HepG2 (cell line): ENCODE data around the gene C5AR1. TPM values are rescaled to one million over a fixed set of nuclear protein-coding genes. Genes with fewer than 3 reads are reported as not detected.
A peak's percentile ranks its signal among the peaks of the same experiment; 100 is the strongest.

Experiments
- ATAC-seq: fragments of 200-7000 bp; cut with Tn5 transposase; 3 replicates; pipeline ENCODE4 v1.9.1; 2020; ENCODE audit warnings: mild to moderate bottlenecking, moderate library complexity
- BruUV-seq: library from RNA; stranded (reverse); fragments of 400-500 nt; replicated peaks from 2 replicates; lab custom pipeline; 2021; lab: Mats Ljungman, UMichigan
- CTCF ChIA-PET: fragments of 300-600 bp; formaldehyde crosslinking; extraction: SDS; loops from one replicate; lab custom pipeline; 2021; ENCODE audit warnings: low total read pairs, inconsistent platforms, low intra/inter-chr PET ratio; lab: Yijun Ruan, JAX
- POLR2A ChIA-PET: fragments of 350-600 bp; sonication (Branson Sonifier 250); formaldehyde crosslinking; loops from one replicate; lab custom pipeline; 2020; ENCODE audit warnings: antibody characterized with exemption, inconsistent platforms; lab: Yijun Ruan, JAX
- DNase-seq: peaks from one replicate; pipeline ENCODE4 v3.0.0-alpha.2; 2015; ENCODE audit warnings: low spot score
- FAIRE-seq: peaks from 3 replicates; lab custom pipeline; 2011; peaks lifted over from hg19 to GRCh38; lab: Jason Lieb, UNC
- H2AFZ ChIP-seq: one replicate; pipeline ENCODE4 v1.6.1; 2011; ENCODE audit warnings: low read length, inconsistent platforms
- H3K27ac ChIP-seq: fragments of 300-600 bp; 3 replicates; pipeline ENCODE4 v1.8.0; 2011; ENCODE audit warnings: mixed run types, mild to moderate bottlenecking, mixed read lengths, low read length, inconsistent platforms; ENCODE audit not compliant: insufficient read depth; ENCODE audit errors: extremely low read length
- H3K27me3 ChIP-seq, 2 experiments: fragments of 200-600 bp in 1 of 2; 2 replicates in 1 of 2; 3 replicates in 1 of 2; pipeline versions ENCODE4 v1.6.0 to v1.8.0; 2011; ENCODE audit warnings: low read length in 2 of 2, mild to moderate bottlenecking in 2 of 2, moderate library complexity in 2 of 2, inconsistent platforms in 1 of 2; ENCODE audit not compliant: insufficient read depth in 2 of 2, control insufficient read depth in 1 of 2
- H3K36me3 ChIP-seq, 2 experiments: fragments of 200-600 bp in 1 of 2; replicated peaks in 1 of 2; 2 replicates in 1 of 2; 3 replicates in 1 of 2; pipeline versions ENCODE4 v1.5.1 to v1.8.0; 2011; ENCODE audit warnings: low read length in 2 of 2, inconsistent platforms in 1 of 2; ENCODE audit not compliant: insufficient read depth in 2 of 2, control insufficient read depth in 1 of 2
- H3K4me1 ChIP-seq: 2 replicates; pipeline ENCODE4 v1.5.1; 2012; ENCODE audit warnings: low read length, inconsistent platforms; ENCODE audit not compliant: insufficient read depth
- H3K4me2 ChIP-seq: 2 replicates; pipeline ENCODE4 v1.6.0; 2011; ENCODE audit warnings: low read depth, low read length, inconsistent platforms
- H3K4me3 ChIP-seq, 3 experiments: fragments of 200-600 bp in 1 of 3; sonication (generic), shearing (Covaris generic) in 1 of 3; replicated peaks in 1 of 3; 2 replicates each; pipeline ENCODE4 v1.5.1; 2011 to 2016; ENCODE audit warnings: low read length in 3 of 3, inconsistent platforms in 2 of 3, low read depth in 2 of 3, mild to moderate bottlenecking in 2 of 3, control low read depth in 1 of 3, mixed read lengths in 1 of 3; ENCODE audit not compliant: insufficient read depth in 1 of 3
- H3K79me2 ChIP-seq: one replicate; pipeline ENCODE4 v1.6.1; 2011; ENCODE audit warnings: low read length, inconsistent platforms; ENCODE audit not compliant: insufficient read depth
- H3K9ac ChIP-seq: 2 replicates; pipeline ENCODE4 v1.6.0; 2011; ENCODE audit warnings: mild to moderate bottlenecking, low read depth, low read length, inconsistent platforms; ENCODE audit not compliant: insufficient read depth
- H3K9me3 ChIP-seq: 2 replicates; pipeline ENCODE4 v1.5.1; 2012; ENCODE audit warnings: mild to moderate bottlenecking, low read length
- H4K20me1 ChIP-seq: 2 replicates; pipeline ENCODE4 v1.6.0; 2011; ENCODE audit warnings: inconsistent platforms, mild to moderate bottlenecking, low read length, moderate library complexity; ENCODE audit not compliant: insufficient read depth
- IKZF4 ChIP-seq: sonication (generic); formaldehyde crosslinking; IDR thresholded peaks from 2 replicates; pipeline ENCODE4 v1.5.1; 2020; ENCODE audit warnings: borderline replicate concordance, mild to moderate bottlenecking, low read depth, missing genetic modification reagents; ENCODE audit errors: not compliant biosample characterization
- TAF15 ChIP-seq: fragments of 200-400 bp; formaldehyde crosslinking; IDR thresholded peaks from one replicate; pipeline ENCODE4 v1.6.1; 2018; ENCODE audit warnings: mild to moderate bottlenecking, low read depth, low read length; ENCODE audit not compliant: poor library complexity, severe bottlenecking
- ZNF12 ChIP-seq: sonication (generic); formaldehyde crosslinking; IDR thresholded peaks from 2 replicates; pipeline ENCODE4 v1.5.0; 2020; ENCODE audit warnings: missing genetic modification reagents
- ZNF329 ChIP-seq: sonication (generic); formaldehyde crosslinking; IDR thresholded peaks from 2 replicates; pipeline ENCODE4 v1.9.0; 2021; ENCODE audit warnings: low read depth, mild to moderate bottlenecking, missing genetic modification reagents
- ZNF576 ChIP-seq: sonication (generic); formaldehyde crosslinking; IDR thresholded peaks from 2 replicates; pipeline ENCODE4 v1.4.0; 2020; ENCODE audit warnings: mild to moderate bottlenecking, missing genetic modification reagents
- ZNF619 ChIP-seq: sonication (generic); formaldehyde crosslinking; IDR thresholded peaks from 2 replicates; pipeline ENCODE4 v1.4.0; 2020; ENCODE audit warnings: mild to moderate bottlenecking, missing genetic modification reagents
- WGBS: methylation state at CpG from one replicate; pipeline ENCODE4 v1.1.6; 2017; ENCODE audit warnings: low lambda C conversion rate; 5-methylcytosine and 5-hydroxymethylcytosine counted together
- in situ Hi-C: cut with HindIII; loops from 2 replicates; pipeline ENCODE4 v1.10.0; 2017; ENCODE audit warnings: low pct_unique_long_range_greater_than_20kb; ENCODE audit not compliant: extremely low pct_ligation_motif_present
- intact Hi-C: fragments of 100-400 bp; cut with micrococcal nuclease; formaldehyde crosslinking; loops from one replicate; pipeline ENCODE4 v1.10.0; 2022; ENCODE audit not compliant: unreplicated experiment
- polyA plus RNA-seq, 8 experiments: library from polyadenylated mRNA; depleted of rRNA in 3 of 8; stranded (reverse) in 7 of 8; unstranded in 1 of 8; fragments of >200 nt; fragmentation: Illumina TruSeq in 4 of 8; extraction: Trizol in 4 of 8; gene quantifications; 2 replicates each; pipeline versions ENCODE4 v1.2.1 to v1.2.3, GENCODE V29; 2011 to 2016; ENCODE audit warnings: low read depth in 4 of 8, missing spikeins in 1 of 8, mixed read lengths in 1 of 8; ENCODE audit not compliant: insufficient read depth in 1 of 8
- total RNA-seq, 5 experiments: library from RNA; depleted of rRNA; stranded (reverse); fragments of >200 nt; fragmentation: Illumina TruSeq; extraction: Trizol; gene quantifications; 2 replicates each; pipeline ENCODE4 v1.2.3, GENCODE V29; 2016; ENCODE audit warnings: low read depth in 1 of 5

The C5AR1 gene
- total and polyA plus RNA-seq, 2 of the 13 experiments (the other 11 are each of a cell fraction or from before 2014, with no cell fraction given) = 0.07 to 1.6 TPM

DNA sequence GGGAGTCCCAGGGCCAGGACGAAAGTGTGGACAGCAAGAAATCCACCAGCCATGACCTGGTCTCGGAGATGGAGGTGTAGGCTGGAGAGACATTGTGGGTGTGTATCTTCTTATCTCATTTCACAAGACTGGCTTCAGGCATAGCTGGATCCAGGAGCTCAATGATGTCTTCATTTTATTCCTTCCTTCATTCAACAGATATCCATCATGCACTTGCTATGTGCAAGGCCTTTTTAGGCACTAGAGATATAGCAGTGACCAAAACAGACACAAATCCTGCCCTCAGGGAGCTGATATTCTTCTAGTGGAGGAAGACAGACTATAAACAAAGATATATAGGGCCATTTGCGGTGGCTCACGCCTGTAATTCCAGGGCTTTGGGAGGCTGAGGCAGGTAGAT is 32.1 kb downstream of the C5AR1 start:
- no peak for FAIRE-seq
- in situ Hi-C loops = no loop called here
- Histone ChIP-seq H3K79me2 (no peaks in the 10 kb centered on the region), H3K27me3 (no peaks in the 10 kb centered on the region; a peak in 2 of 5 replicates), H4K20me1 (no peaks in the 10 kb centered on the region), H3K36me3 (no peaks in the 10 kb centered on the region), H3K4me2 (no peak overlapping the region), H2AFZ (no peak overlapping the region), H3K9ac (no peak overlapping the region), H3K4me1 (peaks cover 8% of the 10 kb centered on the region), H3K4me3 (no peak overlapping the region), H3K27ac (no peak overlapping the region), H3K9me3 (no peaks in the 10 kb centered on the region)
- no peak for DNase-seq
- 79% methylated on average over 2 of the region's 4 CpGs for WGBS
- peak; percentile 98 for TF ChIP-seq ZNF329 (CRISPR knock-in tag)
- TF ChIP-seq TAF15 = no peak
- TF ChIP-seq IKZF4 (CRISPR knock-in tag) = no peak
- no peak for TF ChIP-seq ZNF619 (CRISPR knock-in tag)
- CTCF ChIA-PET = no interaction called here
- no peak for ATAC-seq
- no TSS peak for BruUV-seq
- intact Hi-C loops = no loop called here
- POLR2A ChIA-PET = no interaction called here

DNA sequence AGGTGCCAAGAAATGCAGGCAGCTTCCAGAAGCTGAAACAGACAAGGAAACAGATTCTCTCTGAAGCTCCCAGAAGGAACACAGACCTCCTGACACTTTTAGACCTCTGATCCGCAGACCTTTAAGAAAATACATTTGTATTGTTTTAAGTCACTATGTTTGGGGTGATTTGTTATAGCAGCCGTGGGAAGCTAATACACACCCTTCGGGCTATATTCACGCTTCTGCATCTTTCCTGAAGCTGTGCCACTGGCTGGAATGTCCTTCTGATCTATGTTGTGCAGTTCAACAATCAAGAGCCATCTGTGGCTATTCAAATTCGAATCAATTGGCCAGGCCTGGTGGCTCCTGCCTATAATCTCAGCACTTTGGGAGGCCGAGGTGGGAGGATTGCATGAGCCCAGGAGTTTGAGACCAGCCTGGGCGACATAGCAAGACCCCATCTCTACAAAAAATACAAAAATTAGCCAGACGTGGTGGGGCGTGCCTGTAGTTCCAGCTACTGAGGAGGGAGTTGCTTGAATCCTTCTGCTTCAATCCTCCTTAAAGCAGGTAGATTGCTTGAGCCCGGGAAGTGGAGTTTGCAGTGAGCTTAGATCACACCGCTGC is 33.6 kb downstream of the C5AR1 start:
- Histone ChIP-seq H2AFZ (no peak overlapping the region), H3K27me3 (no peaks in the 10 kb centered on the region; a peak in 2 of 5 replicates), H3K79me2 (no peaks in the 10 kb centered on the region), H4K20me1 (no peaks in the 10 kb centered on the region), H3K4me1 (peaks cover 8% of the 10 kb centered on the region), H3K4me2 (no peak overlapping the region), H3K4me3 (no peak overlapping the region), H3K9me3 (no peaks in the 10 kb centered on the region), H3K27ac (no peak overlapping the region), H3K9ac (no peak overlapping the region), H3K36me3 (no peaks in the 10 kb centered on the region)
- no TSS peak for BruUV-seq
- POLR2A ChIA-PET = no interaction called here
- ATAC-seq = no peak
- WGBS = 44% methylated on average over 11 of the region's 11 CpGs
- no peak for FAIRE-seq
- DNase-seq = no peak
- intact Hi-C loops = no loop called here
- in situ Hi-C loops = no loop called here
- TF ChIP-seq ZNF576 (CRISPR knock-in tag) (no peak), ZNF12 (CRISPR knock-in tag) (peak; percentile 96)
- CTCF ChIA-PET = no interaction called here
